Measurements from ENCODE around the gene VSIG1.

The VSIG1 gene

DNA sequence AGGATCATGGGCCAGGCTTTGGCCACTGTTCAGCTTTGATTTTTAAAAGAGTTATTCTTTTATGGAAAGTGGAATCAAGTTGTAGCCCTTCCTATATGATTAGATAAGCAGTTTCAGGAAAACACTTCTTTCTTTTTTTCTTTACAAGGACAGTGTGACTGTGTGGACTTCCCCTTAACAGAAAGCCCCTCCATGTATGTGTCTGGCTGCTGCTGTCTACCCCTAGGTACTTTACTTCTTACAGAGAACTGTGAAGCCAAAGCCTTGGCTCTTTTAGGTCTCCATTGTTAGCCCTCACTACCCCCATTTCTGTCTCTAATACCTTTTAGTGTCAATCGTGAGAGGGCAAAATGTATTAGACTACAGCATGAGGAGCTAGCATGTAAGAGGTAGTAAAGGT, 19.1 kb downstream of the VSIG1 start:
- FAIRE-seq: no peak
- no peak for DNase-seq (ENCODE audit: low spot score)

DNA sequence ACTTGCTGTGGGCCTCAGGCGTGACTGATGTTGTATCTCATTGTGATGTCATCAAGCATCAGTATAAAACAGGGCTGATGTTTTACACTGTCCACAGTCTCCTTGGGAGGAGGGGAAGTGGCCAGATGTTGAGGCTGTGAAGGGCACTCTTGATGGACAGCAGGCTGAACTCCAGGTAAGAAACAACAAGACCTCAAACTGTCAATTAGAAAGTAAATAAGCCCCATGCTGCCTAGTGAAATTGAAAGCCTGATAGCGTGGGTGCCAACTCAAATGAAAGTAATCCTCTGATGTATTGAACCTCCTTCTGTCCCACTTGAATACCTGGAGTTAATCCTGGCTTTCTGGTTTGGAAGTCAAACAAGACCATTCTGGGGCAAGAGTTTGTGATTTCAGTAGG, 19.7 kb downstream of the VSIG1 start:
- FAIRE-seq: no peak

DNA sequence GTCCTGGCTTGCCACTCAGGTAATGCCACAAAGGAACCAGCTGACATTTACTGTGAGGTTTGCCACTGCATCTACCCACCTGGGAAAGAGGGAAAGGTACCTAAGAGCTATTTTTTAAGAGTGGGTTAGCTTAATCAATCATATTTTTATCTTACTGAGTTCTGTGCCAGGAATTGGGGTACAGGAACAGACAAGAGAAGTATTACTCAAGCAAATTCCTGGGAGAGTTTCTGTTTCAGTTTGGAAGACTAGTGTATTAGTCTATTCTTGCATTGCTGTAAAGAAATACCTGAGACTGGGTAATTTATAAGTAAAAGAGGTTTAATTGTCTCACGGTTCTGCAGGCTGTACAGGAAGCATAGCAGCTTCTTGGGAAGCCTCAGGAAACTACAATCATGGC, 23.3 kb downstream of the VSIG1 start:
- no peak for FAIRE-seq

More for the DNA sequence above, 19.7 kb downstream of the VSIG1 start:
- DNase-seq (ENCODE audit: low spot score): no peak

DNA sequence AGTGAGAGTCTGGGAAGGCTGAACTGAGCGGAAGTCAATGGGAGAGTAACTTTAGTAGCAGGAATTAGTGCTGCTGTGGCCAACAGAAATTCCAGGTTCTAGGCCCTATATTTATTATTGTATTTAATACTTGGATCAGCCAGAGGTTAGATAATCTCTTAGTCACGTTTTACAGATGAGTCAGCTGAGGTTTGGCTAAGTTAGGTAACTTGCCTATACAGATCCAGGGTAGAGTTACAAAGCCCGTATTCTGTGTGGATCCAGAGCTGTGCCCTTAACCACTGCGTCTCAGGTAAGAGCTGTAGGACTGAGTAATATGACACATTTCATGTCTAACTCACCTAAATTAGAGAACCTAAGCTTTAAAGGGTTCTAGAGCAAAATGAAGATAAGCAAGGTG, 26.0 kb downstream of the VSIG1 start:
- DNase-seq (ENCODE audit: low spot score) (peak; percentile 9), FAIRE-seq (no peak)

More for the DNA sequence above, 23.3 kb downstream of the VSIG1 start:
- no peak for DNase-seq (ENCODE audit: low spot score)

DNA sequence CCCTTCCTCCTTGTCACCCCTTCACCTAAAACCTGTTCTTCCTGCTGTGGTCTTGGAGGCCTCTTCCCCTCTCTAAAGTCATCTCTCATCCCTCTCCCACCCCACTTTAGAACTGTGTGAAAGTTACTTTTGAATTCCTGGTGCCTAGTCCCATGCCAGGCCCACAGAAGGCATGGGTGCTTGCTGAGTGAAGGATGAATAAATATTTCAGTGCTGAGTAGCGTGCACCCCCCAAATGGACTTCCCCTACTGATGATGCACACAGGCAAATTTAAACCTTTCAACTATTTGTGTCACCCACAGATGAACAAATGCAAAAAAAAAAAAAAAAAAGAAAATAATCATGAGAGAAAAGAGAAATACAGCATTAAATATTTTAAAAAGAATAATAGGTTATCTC, 26.7 kb downstream of the VSIG1 start:
- DNase-seq (ENCODE audit: low spot score) (no peak), FAIRE-seq (no peak)

DNA sequence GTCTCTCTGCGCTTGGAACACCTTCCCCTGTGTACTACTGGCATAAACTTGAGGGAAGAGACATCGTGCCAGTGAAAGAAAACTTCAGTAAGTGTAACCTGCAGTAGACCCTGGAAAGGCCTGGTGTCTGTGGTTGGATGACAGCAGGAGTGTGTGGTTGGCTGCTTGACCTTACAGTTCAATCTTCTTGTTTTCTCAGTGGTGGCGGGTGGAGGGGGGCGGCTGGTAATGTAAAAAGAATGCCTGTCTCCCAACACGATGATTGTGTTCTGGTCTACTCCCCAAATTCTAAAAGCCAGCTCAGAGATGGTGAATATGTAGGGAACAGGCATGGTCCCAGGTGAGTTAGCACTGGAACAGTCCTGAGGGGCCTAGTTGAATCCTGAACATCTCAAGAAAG, 27.9 kb downstream of the VSIG1 start:
- no peak for DNase-seq (ENCODE audit: low spot score)
- no peak for FAIRE-seq

DNA sequence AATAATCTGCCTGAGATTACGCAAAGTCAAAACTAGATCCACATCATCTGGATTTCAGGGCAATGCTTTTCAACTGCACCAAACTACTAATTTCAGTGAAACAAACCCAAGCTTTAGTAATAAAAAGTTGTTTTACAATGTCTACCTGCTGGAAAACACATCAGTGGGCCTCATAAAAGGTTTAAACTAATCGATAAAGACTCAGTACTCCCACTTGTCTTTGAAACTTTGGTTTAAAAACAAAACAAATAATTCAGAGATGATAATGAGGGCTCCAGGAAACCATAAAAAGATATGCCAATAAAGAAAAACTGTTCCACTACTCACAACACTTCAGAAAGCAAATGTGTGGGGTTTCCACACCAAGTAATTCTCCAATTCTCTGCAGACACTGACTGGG, 36.2 kb downstream of the VSIG1 start:
- DNase-seq (ENCODE audit: low spot score): no peak
- no peak for FAIRE-seq

DNA sequence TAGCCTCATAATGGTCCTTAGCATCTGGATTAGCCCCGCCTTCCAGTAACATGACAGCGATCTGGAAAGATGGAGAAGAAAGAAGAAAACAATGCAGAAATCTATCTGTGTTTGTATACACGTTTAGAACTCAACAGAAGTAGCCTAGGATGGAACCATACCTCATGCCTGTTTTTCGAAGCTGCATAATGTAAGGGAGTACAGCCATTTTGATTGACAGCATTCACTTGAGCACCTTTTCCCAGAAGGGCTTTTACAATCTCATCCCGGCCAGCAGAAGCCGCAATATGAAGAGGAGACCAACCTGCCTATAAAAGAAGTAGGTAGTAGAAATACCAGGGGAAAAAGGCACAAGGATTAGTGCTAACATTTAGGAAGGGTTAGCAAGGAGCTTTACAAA, 42.9 kb downstream of the VSIG1 start:
- FAIRE-seq: no peak
- DNase-seq (ENCODE audit: low spot score): no peak

DNA sequence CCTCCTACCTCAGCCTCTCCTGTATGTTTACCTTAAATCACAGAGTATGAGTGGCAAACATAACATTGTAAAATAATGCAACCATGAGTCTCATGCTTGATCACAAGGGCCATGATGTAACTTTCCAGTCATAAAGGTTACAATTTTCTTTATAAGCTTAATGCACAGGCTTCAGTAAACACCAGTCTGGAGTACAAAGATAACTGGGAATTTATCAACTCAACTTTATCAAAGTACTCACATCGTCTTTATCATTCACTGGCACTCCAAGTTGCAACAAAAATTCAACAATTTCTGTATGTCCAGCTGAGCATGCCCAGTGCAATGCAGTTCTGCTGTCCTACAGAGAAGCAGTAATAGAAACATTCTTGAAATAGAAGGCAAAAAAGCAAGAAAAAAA, 43.6 kb downstream of the VSIG1 start:
- no peak for FAIRE-seq
- no peak for DNase-seq (ENCODE audit: low spot score)

DNA sequence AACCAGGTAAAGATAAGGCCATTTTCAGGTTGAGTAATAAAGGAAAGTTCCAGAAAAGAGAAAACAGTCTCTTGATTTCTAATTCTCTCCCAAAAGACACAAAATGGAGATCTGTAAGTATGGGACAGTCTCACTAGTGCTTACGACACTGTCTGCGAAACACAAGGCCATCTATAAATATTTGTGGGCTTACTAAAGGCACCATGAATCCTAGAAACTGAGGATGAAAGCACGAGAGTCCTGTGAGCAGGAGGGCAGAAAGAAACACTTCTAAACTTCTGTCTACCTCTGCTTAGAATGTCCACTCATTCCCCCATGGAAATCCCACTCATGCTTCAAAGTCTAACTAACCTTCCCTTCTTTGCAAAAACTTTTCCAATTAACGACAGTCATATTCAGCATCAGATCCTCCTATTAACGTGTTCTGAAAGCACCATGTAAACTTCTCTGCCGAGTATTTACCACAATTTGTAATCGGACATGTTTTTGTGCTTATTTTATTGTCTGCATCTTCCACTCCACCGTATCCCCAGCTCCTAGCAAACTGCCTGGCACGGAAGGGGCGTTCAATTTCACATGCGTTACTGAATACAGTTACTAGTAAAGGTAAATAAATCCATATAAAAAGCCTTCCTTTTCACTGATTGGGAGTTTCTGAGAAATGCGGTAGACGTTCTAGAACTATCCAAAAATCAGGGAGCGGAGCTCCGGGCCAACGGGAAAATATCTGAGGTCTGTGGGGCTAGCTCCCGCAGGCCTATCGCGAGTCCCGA, 45.8 kb downstream of the VSIG1 start:
- no peak for DNase-seq (ENCODE audit: low spot score)
- FAIRE-seq: no peak

DNA sequence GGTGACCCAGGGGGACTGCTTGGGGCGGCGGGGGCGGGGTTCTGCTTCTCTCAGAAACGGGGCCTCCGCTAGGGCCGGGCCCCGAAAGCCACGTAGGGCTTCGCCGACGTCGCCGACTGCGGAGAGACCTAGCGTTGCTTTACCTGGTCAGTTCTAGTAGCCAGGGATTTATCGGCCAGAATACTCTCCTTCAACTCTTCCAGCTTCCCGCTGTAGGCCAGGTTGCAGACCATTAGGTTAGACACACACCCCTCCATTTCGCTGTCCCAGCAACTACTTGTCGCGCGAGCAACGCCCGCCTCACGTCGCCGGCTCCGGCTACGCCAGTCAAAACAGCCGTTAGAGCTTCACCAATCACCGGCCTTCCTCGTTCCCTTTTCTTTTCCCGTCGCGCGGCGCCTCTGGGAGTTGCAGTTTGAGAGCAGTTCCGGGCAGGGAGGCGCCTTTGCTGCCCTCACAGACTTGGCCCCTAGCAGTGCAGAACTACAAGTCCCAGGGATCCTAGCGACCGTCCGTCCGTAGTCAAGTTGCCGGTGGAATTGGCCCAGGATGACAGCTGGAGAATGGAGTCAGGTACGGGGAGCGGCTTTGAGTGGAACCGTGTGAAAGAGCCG, 46.5 kb downstream of the VSIG1 start, which contains the start of the genes ATG4A and PSMD10:
ATG4A (plus strand) TSS at position 515 of the 614 bp plus-strand sequence; CDS start at position 564, 49 bp downstream.
PSMD10 (minus strand) TSS at position 279 of the 614 bp plus-strand sequence; CDS start at position 257, 22 bp downstream.
- FAIRE-seq: no peak
- DNase-seq (ENCODE audit: low spot score): peak; percentile 73

DNA sequence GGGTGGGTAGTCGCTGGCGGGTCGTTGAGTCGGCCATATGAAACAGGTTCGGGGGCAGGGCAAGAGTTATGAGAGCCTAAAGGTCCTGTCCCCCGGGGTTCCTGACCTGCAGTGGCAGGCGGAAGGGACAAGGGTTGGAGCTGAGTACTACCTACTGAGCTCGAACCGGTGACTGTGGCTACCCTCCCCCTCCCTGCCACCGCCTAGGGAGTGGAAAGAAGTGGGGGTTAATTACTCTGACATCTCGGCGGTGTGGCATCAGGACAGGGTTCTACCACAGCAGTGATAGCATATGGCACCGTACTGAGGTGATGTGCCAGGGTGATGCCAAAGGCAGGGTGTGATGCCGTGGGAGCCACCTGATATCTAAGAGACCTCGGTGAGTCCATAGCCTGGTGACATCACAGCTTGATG, 47.0 kb downstream of the VSIG1 start:
- no peak for FAIRE-seq
- DNase-seq (ENCODE audit: low spot score): no peak

DNA sequence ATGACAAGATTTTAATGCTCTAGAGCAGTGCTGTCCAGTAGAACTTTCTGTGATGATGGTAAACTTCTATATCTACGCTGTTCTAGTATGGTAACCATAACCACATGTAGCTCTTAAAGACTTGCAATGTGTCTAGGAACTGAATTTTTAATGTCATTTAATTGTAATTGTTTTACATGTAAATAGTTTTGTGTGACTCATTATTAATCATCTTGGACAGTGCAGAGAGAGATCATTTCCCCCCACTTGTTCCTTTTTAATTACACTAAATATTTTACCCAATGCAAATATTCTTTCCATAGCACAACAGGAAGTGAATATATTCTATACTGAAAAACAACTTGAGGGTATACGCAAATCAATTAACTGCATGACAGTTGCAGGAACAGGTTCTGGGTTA, 52.5 kb downstream of the VSIG1 start:
- DNase-seq (ENCODE audit: low spot score) (no peak), FAIRE-seq (no peak)

DNA sequence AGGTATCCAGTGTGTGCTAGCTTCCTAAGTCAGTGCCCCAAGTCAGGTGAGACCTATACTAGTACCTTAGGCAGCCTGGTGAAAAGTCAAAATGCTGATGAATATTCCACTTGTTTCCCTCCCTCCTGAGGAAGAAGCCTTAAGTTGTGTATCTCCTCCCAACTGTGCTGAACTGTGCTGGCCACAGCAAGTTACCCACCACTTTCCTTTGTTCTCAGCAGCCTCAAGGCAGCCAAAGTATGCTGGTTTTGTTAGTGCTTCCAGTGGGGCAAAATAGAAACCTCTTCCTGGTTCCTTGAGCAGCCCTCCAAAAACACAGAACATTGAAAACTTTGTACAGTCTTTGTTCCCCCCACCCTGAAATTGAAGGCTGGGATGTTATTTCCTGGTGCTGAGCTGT, 60.6 kb downstream of the VSIG1 start:
- no peak for DNase-seq (ENCODE audit: low spot score)
- FAIRE-seq: no peak

DNA sequence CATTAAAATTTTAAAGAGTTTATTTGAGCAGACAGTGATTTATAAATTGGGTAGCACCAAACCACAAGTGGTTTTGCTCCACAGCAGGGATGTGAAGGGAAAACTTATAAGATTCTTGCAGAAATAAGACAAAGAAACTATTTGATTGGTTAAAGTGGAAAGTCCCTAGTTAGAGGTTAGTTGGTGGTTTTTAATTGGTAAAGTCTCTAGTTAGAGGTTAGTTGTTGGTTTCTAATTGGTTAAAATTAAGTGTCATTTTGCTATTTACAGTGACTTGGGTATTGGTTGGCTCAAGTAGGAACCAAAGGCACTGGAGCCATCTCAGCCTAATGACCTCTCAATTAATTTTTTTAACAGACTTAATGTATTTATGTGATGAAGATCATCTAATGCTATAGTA, 69.7 kb downstream of the VSIG1 start:
- no peak for DNase-seq (ENCODE audit: low spot score)
- no peak for FAIRE-seq

DNA sequence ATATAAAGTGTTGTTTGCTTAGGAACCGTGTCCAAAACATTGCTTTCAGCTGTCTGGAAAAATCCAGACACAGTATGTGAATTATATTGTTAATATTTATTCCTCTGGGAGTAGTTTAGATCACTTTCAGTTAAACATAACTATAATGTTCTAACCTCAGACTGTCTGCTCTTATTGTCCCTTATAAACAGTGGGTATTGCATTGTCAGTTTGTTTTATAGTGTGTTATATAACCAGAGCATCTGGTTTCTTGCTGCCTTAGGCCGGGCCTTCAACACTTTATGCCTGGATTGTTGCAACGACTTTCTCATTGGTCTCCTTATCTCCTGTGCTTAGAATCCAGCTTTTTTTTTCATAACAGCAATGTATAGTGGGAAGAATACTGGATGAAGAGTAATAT, 73.1 kb downstream of the VSIG1 start:
- FAIRE-seq (no peak), DNase-seq (ENCODE audit: low spot score) (no peak)

DNA sequence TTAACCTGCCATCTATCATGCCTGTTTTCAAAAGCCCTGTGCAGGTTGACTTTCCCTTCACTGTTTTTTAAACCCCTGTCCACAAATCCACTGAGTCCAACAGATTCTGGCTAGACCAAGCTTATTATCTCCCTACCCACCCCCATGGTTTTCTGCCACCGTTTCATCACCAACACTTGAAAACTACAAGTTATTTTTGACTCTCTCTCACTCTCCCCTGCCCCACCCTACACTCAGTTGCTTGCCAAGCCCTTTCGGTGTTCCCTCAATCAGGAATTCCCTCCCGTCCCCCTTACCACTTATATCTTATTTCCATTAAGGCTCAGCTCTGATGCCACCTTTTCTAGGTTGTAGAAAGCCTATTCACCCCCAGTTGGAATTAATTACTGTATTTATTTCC, 76.4 kb downstream of the VSIG1 start:
- FAIRE-seq (no peak), DNase-seq (ENCODE audit: low spot score) (no peak)

DNA sequence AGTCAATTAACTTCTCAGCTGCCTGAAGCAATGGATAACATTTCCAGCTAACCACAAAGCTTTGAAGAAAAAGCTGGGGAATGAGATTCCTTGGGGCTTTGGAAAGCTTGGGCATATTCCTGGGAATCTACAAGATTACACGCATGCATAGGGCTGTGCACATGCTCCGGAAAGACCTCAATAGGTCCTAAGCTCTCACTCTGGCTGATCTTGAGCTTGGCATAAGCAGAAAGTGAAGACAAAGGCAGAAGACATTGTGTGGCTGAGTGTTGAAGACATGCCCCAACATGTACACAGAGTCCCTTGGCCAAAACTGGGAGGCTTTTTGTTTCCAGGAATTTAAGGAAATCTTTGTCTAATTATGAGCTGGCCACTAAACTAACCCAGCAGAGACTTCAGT, 77.9 kb downstream of the VSIG1 start:
- no peak for FAIRE-seq

DNA sequence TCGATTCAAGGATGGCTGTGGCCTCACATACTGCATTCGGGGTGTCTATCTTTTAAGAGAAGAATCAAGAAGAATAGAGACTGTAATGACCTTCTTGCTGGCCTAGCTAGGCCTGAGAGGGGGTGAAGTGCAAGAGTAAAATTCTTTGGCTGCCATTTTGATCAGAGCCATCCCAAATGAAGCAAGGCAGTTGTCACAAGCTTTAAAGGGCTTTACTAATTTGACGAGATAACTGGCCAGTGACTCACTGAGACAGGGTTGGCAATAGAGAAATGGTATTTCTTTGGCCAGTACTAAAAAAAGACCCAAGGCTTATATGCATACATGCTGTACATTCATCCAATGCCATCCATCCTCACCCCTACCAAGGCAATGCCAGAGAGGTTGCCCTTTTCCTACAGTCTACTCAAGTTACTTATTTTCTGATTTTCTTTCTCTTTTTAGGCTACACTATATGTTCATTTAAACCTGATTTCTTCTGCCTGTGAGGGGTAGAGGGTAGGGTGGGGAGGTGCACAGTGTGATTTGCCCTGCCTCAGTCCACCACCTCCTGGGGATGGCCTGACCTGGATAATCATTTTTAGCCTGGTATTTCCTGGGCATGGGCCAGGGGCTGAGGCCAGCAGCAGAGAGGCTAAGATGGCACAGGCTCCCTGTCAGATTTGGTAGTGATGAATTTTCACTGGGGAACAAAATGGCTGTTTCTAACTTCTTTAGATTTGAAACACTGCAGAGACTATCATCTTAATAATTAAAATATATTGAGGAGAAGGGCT, 78.9 kb downstream of the VSIG1 start:
- no peak for DNase-seq (ENCODE audit: low spot score)
- FAIRE-seq: no peak

More for the DNA sequence above, 77.9 kb downstream of the VSIG1 start:
- DNase-seq (ENCODE audit: low spot score): no peak

DNA sequence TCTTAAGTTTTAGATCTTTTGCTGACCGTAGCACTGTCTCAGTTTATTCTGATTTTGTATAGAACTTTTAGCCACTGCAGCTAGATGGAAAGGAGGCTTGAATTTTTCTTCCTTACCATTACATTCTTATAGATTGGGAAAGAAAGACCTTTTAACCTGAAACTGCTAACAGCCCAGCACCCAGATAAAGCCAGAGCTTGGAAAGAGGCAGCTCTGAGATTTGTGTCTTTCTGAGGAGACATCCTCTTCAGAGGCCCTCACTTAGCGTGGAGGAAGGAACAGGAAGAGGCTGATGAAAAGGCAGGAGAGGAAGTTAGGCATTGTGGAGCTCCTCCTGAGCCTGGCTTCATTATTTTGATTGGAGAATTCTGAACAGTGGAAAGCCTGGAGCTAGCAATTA, 81.8 kb downstream of the VSIG1 start:
- FAIRE-seq: no peak

DNA sequence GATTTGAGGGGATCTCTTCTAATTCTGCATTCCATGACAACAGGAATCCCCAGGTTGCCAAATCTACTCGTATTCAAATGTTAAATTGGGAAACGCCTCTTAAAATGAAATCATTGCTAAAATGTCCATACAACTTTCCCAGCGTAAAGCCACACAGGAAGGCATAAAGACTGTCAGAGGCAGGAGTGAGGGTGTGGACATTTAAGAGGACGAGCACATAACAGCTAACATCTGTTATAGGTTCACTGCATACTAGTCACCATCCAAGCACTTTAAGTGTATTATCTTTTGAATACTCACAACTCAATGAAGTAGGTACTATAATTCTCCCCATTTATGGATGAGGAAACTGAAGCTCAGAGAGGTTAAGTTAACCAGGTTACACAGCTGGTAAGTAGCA, 82.3 kb downstream of the VSIG1 start:
- DNase-seq (ENCODE audit: low spot score) (no peak), FAIRE-seq (no peak)

More for the DNA sequence above, 81.8 kb downstream of the VSIG1 start:
- DNase-seq (ENCODE audit: low spot score): no peak
